ENCODE measurements around the gene MEX3D.

The MEX3D gene

DNA sequence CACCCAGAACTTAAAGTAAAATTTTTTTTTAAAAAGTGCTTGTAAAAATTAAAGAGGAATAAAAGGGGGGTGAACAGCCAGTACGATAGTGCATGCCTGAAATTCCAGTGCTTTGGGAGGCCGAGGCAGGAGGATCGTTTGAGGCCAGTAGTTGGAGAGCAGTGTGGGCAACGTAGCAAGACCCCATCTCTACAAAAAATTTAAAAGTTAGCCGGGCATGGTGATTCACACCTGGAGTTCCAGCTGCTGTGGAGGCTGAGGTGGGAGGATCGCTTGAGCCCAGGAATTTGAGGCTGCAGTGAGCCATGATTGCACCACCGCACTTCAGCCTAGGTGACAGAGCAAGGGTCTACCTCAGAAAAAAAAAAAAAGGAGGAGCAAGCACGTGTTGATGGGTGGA is 63.1 kb downstream of the MEX3D start:
- DNase-seq (ENCODE audit: low spot score): no peak
- FAIRE-seq: no peak
